ENCODE data around the gene IL1RL2.

Gene IL1RL2

GRCh38 chr2:102273619-102274211, 86.9 kb downstream of the IL1RL2 start:
- Histone ChIP-seq H3K36me3 (ENCODE audit: control insufficient read depth, insufficient read depth, low read length, severe bottlenecking) (no peaks in the 10 kb centered on the region), H3K4me1 (ENCODE audit: control insufficient read depth, insufficient read depth, low read length) (peaks cover 8% of the 10 kb centered on the region), H3K4me3 (ENCODE audit: low read length) (no peak overlapping the region), H3K9me3 (ENCODE audit: control insufficient read depth, low read length) (no peaks in the 10 kb centered on the region), H3K27me3 (replicated peaks; ENCODE audit: control insufficient read depth, insufficient read depth, low read length) (peaks cover 43% of the 10 kb centered on the region), H3K9ac (ENCODE audit: low read length) (no peak overlapping the region)
- no peak for DNase-seq (ENCODE audit: low read depth)

GRCh38 chr2:102276549-102277201, 89.9 kb downstream of the IL1RL2 start:
- no peak overlapping the region for H3K4me3 ChIP-seq (ENCODE audit: low read length)
- no peaks in the 10 kb centered on the region for H3K9me3 ChIP-seq (ENCODE audit: control insufficient read depth, low read length)
- H3K27me3 ChIP-seq (replicated peaks; ENCODE audit: control insufficient read depth, insufficient read depth, low read length) = peaks cover 47% of the 10 kb centered on the region
- DNase-seq (ENCODE audit: low read depth) = no peak
- H3K4me1 ChIP-seq (ENCODE audit: control insufficient read depth, insufficient read depth, low read length) = peaks cover 9% of the 10 kb centered on the region
- H3K36me3 ChIP-seq (ENCODE audit: control insufficient read depth, insufficient read depth, low read length, severe bottlenecking) = no peaks in the 10 kb centered on the region
- no peak overlapping the region for H3K9ac ChIP-seq (ENCODE audit: low read length)

GRCh38 chr2:102277202-102277700, 90.4 kb downstream of the IL1RL2 start:
- Histone ChIP-seq H3K9ac (ENCODE audit: low read length) (no peak overlapping the region), H3K36me3 (ENCODE audit: control insufficient read depth, insufficient read depth, low read length, severe bottlenecking) (no peaks in the 10 kb centered on the region), H3K4me1 (ENCODE audit: control insufficient read depth, insufficient read depth, low read length) (peaks cover 9% of the 10 kb centered on the region), H3K9me3 (ENCODE audit: control insufficient read depth, low read length) (no peaks in the 10 kb centered on the region), H3K4me3 (ENCODE audit: low read length) (no peak overlapping the region), H3K27me3 (replicated peaks; ENCODE audit: control insufficient read depth, insufficient read depth, low read length) (peaks cover 47% of the 10 kb centered on the region)
- no peak for DNase-seq (ENCODE audit: low read depth)

- H3K36me3 ChIP-seq (ENCODE audit: control insufficient read depth, insufficient read depth, low read length, severe bottlenecking) = no peaks in the 10 kb centered on the region
- no peak overlapping the region for H3K4me3 ChIP-seq (ENCODE audit: low read length)
- H3K9ac ChIP-seq (ENCODE audit: low read length) = no peak overlapping the region
- peak; percentile 18 for DNase-seq (ENCODE audit: low read depth)
- peaks cover 8% of the 10 kb centered on the region for H3K4me1 ChIP-seq (ENCODE audit: control insufficient read depth, insufficient read depth, low read length)
- H3K27me3 ChIP-seq (replicated peaks; ENCODE audit: control insufficient read depth, insufficient read depth, low read length) = peaks cover 47% of the 10 kb centered on the region
- no peaks in the 10 kb centered on the region for H3K9me3 ChIP-seq (ENCODE audit: control insufficient read depth, low read length)
Observed at GRCh38 chr2:102278720-102279390, 92.0 kb downstream of the IL1RL2 start.

GRCh38 chr2:102279391-102279735, 92.5 kb downstream of the IL1RL2 start:
- peaks cover 6% of the 10 kb centered on the region for H3K4me1 ChIP-seq (ENCODE audit: control insufficient read depth, insufficient read depth, low read length)
- DNase-seq (ENCODE audit: low read depth) = no peak
- H3K36me3 ChIP-seq (ENCODE audit: control insufficient read depth, insufficient read depth, low read length, severe bottlenecking) = no peaks in the 10 kb centered on the region
- no peak overlapping the region for H3K9ac ChIP-seq (ENCODE audit: low read length)
- peaks cover 47% of the 10 kb centered on the region for H3K27me3 ChIP-seq (replicated peaks; ENCODE audit: control insufficient read depth, insufficient read depth, low read length)
- no peaks in the 10 kb centered on the region for H3K9me3 ChIP-seq (ENCODE audit: control insufficient read depth, low read length)
- no peak overlapping the region for H3K4me3 ChIP-seq (ENCODE audit: low read length)

- Histone ChIP-seq H3K36me3 (ENCODE audit: control insufficient read depth, insufficient read depth, low read length, severe bottlenecking) (no peaks in the 10 kb centered on the region), H3K4me3 (ENCODE audit: low read length) (no peak overlapping the region), H3K27me3 (replicated peaks; ENCODE audit: control insufficient read depth, insufficient read depth, low read length) (peaks cover 22% of the 10 kb centered on the region), H3K9me3 (ENCODE audit: control insufficient read depth, low read length) (no peaks in the 10 kb centered on the region), H3K4me1 (ENCODE audit: control insufficient read depth, insufficient read depth, low read length) (peaks cover 6% of the 10 kb centered on the region), H3K9ac (ENCODE audit: low read length) (no peak overlapping the region)
- DNase-seq (ENCODE audit: low read depth) = no peak
Observed at GRCh38 chr2:102282678-102283091, 95.9 kb downstream of the IL1RL2 start.

GRCh38 chr2:102283996-102284395, 97.2 kb downstream of the IL1RL2 start:
- peaks cover 12% of the 10 kb centered on the region for H3K27me3 ChIP-seq (replicated peaks; ENCODE audit: control insufficient read depth, insufficient read depth, low read length)
- H3K9ac ChIP-seq (ENCODE audit: low read length) = no peak overlapping the region
- peaks cover 4% of the 10 kb centered on the region for H3K4me1 ChIP-seq (ENCODE audit: control insufficient read depth, insufficient read depth, low read length)
- H3K4me3 ChIP-seq (ENCODE audit: low read length) = no peak overlapping the region
- no peaks in the 10 kb centered on the region for H3K36me3 ChIP-seq (ENCODE audit: control insufficient read depth, insufficient read depth, low read length, severe bottlenecking)
- DNase-seq (ENCODE audit: low read depth) = no peak
- H3K9me3 ChIP-seq (ENCODE audit: control insufficient read depth, low read length) = no peaks in the 10 kb centered on the region

GRCh38 chr2:102284611-102285010, 97.8 kb downstream of the IL1RL2 start:
- DNase-seq (ENCODE audit: low read depth) = no peak
- Histone ChIP-seq H3K9me3 (ENCODE audit: control insufficient read depth, low read length) (no peaks in the 10 kb centered on the region), H3K9ac (ENCODE audit: low read length) (no peak overlapping the region), H3K4me3 (ENCODE audit: low read length) (no peak overlapping the region), H3K27me3 (replicated peaks; ENCODE audit: control insufficient read depth, insufficient read depth, low read length) (peaks cover 8% of the 10 kb centered on the region), H3K36me3 (ENCODE audit: control insufficient read depth, insufficient read depth, low read length, severe bottlenecking) (no peaks in the 10 kb centered on the region), H3K4me1 (ENCODE audit: control insufficient read depth, insufficient read depth, low read length) (no peaks in the 10 kb centered on the region)

- Histone ChIP-seq H3K9ac (ENCODE audit: low read length) (no peak overlapping the region), H3K27me3 (replicated peaks; ENCODE audit: control insufficient read depth, insufficient read depth, low read length) (peaks cover 8% of the 10 kb centered on the region), H3K4me1 (ENCODE audit: control insufficient read depth, insufficient read depth, low read length) (no peaks in the 10 kb centered on the region), H3K36me3 (ENCODE audit: control insufficient read depth, insufficient read depth, low read length, severe bottlenecking) (no peaks in the 10 kb centered on the region), H3K9me3 (ENCODE audit: control insufficient read depth, low read length) (no peaks in the 10 kb centered on the region), H3K4me3 (ENCODE audit: low read length) (no peak overlapping the region)
- no peak for DNase-seq (ENCODE audit: low read depth)
Observed at GRCh38 chr2:102285368-102285767, 98.5 kb downstream of the IL1RL2 start.

- no peaks in the 10 kb centered on the region for H3K36me3 ChIP-seq (ENCODE audit: control insufficient read depth, insufficient read depth, low read length, severe bottlenecking)
- no peak for DNase-seq (ENCODE audit: low read depth)
- no peaks in the 10 kb centered on the region for H3K9me3 ChIP-seq (ENCODE audit: control insufficient read depth, low read length)
- H3K4me3 ChIP-seq (ENCODE audit: low read length) = no peak overlapping the region
- H3K27me3 ChIP-seq (replicated peaks; ENCODE audit: control insufficient read depth, insufficient read depth, low read length) = peaks cover 6% of the 10 kb centered on the region
- no peak overlapping the region for H3K9ac ChIP-seq (ENCODE audit: low read length)
- no peaks in the 10 kb centered on the region for H3K4me1 ChIP-seq (ENCODE audit: control insufficient read depth, insufficient read depth, low read length)
Observed at GRCh38 chr2:102286041-102286440, 99.2 kb downstream of the IL1RL2 start.

- no peak overlapping the region for H3K4me3 ChIP-seq (ENCODE audit: low read length)
- H3K36me3 ChIP-seq (ENCODE audit: control insufficient read depth, insufficient read depth, low read length, severe bottlenecking) = no peaks in the 10 kb centered on the region
- peaks cover 18% of the 10 kb centered on the region for H3K27me3 ChIP-seq (replicated peaks; ENCODE audit: control insufficient read depth, insufficient read depth, low read length)
- no peaks in the 10 kb centered on the region for H3K9me3 ChIP-seq (ENCODE audit: control insufficient read depth, low read length)
- H3K4me1 ChIP-seq (ENCODE audit: control insufficient read depth, insufficient read depth, low read length) = no peaks in the 10 kb centered on the region
- DNase-seq (ENCODE audit: low read depth) = no peak
- no peak overlapping the region for H3K9ac ChIP-seq (ENCODE audit: low read length)
Observed at GRCh38 chr2:102289129-102289528, 102.3 kb downstream of the IL1RL2 start.

Measured in adipocyte (in vitro differentiated cells).